PC-3 (cell line): Measurements from ENCODE around the gene NUAK2. TPM values are rescaled to one million over a fixed set of nuclear protein-coding genes. Genes with fewer than 3 reads are reported as not detected.

ENCODE experiments used
- ATAC-seq: fragments of 200-7000 bp; cut with Tn5 transposase; 2 replicates; pipeline ENCODE4 v1.9.1; 2020; ENCODE audit warnings: mild to moderate bottlenecking, moderate library complexity
- BruUV-seq: library from RNA; stranded (reverse); fragments of 400-500 nt; replicated peaks from 2 replicates; lab custom pipeline; 2021; lab: Mats Ljungman, UMichigan
- CTCF ChIA-PET: fragments of 300-600 bp; sonication (Branson Sonifier 250); formaldehyde crosslinking; loops from one replicate; lab custom pipeline; 2022; ENCODE audit warnings: antibody characterized with exemption; lab: Charles Lee
- POLR2A ChIA-PET: fragments of 300-600 bp; sonication (Branson Sonifier 250); formaldehyde crosslinking; loops from one replicate; lab custom pipeline; 2022; ENCODE audit warnings: antibody characterized with exemption; ENCODE audit not compliant: unreplicated experiment; lab: Charles Lee
- DNase-seq: peaks from one replicate; pipeline ENCODE4 v3.0.0-alpha.2; 2015
- H2AFZ ChIP-seq: fragments of 300-600 bp; sonication (generic); 2 replicates; pipeline ENCODE4 v1.6.0; 2016; ENCODE audit warnings: antibody characterized with exemption, low read length
- H3F3A ChIP-seq: fragments of 300-600 bp; sonication (generic); one replicate; pipeline ENCODE4 v1.6.0; 2017; ENCODE audit warnings: antibody characterized with exemption, low read length, control low read depth, mild to moderate bottlenecking; ENCODE audit not compliant: unreplicated experiment
- H3K27ac ChIP-seq: fragments of 300-600 bp; sonication (generic); 2 replicates; pipeline ENCODE4 v1.5.1; 2016; ENCODE audit warnings: mild to moderate bottlenecking, low read length
- H3K27me3 ChIP-seq: fragments of 300-600 bp; sonication (generic); 2 replicates; pipeline ENCODE4 v1.6.1; 2016; ENCODE audit warnings: low read length, mixed read lengths
- H3K36me3 ChIP-seq: fragments of 300-600 bp; sonication (generic); 2 replicates; pipeline ENCODE4 v1.6.1; 2016; ENCODE audit warnings: low read depth, mixed run types, low read length, mixed read lengths
- H3K4me1 ChIP-seq: fragments of 300-600 bp; sonication (generic); 2 replicates; pipeline ENCODE4 v1.5.1; 2016; ENCODE audit warnings: low read length; ENCODE audit not compliant: insufficient read depth
- H3K4me2 ChIP-seq: fragments of 300-600 bp; sonication (generic); 2 replicates; pipeline ENCODE4 v1.6.0; 2016; ENCODE audit warnings: low read length
- H3K4me3 ChIP-seq: fragments of 300-600 bp; sonication (generic); 2 replicates; pipeline ENCODE4 v1.5.1; 2016; ENCODE audit warnings: mild to moderate bottlenecking, low read length, mixed read lengths
- H3K79me2 ChIP-seq: fragments of 300-600 bp; sonication (generic); 2 replicates; pipeline ENCODE4 v1.6.1; 2017; ENCODE audit warnings: low read length, mixed read lengths
- H3K9ac ChIP-seq: fragments of 300-600 bp; sonication (generic); 2 replicates; pipeline ENCODE4 v1.6.0; 2016; ENCODE audit warnings: mild to moderate bottlenecking, low read length
- H3K9me2 ChIP-seq: fragments of 300-600 bp; sonication (generic); replicated peaks from 2 replicates; pipeline ENCODE4 v1.6.1; 2016; ENCODE audit warnings: mixed run types, low read length, mixed read lengths
- H3K9me3 ChIP-seq: fragments of 300-600 bp; sonication (generic); 2 replicates; pipeline ENCODE4 v1.6.1; 2016; ENCODE audit warnings: low read length, mixed read lengths
- H4K20me1 ChIP-seq: fragments of 300-600 bp; sonication (generic); 2 replicates; pipeline ENCODE4 v1.6.1; 2016; ENCODE audit warnings: low read length, mixed read lengths
- EZH2 ChIP-seq: fragments of 300-600 bp; sonication (generic); IDR thresholded peaks from one replicate; pipeline ENCODE4 v1.6.1; 2017; ENCODE audit warnings: antibody characterized with exemption, mild to moderate bottlenecking, low read length; ENCODE audit not compliant: unreplicated experiment
- EZH2phosphoT487 ChIP-seq: fragments of 300-600 bp; sonication (generic); IDR thresholded peaks from 2 replicates; pipeline ENCODE4 v1.6.1; 2018; ENCODE audit warnings: mild to moderate bottlenecking, antibody characterized with exemption, low read length, borderline replicate concordance
- intact Hi-C: fragments of 100-400 bp; cut with micrococcal nuclease; formaldehyde crosslinking; loops from 2 replicates; pipeline ENCODE4 v1.9.0; 2023
- total RNA-seq: library from RNA; depleted of rRNA; stranded (reverse); fragments of >200 nt; gene quantifications from 2 replicates; pipeline ENCODE4 v1.2.3, GENCODE V29; 2014
- TF ChIP-seq, protein P1 (sequence below): fragments of 300-600 bp; sonication (generic); conservative IDR thresholded peaks from 2 replicates; pipeline ENCODE4 v1.5.1; 2017; ENCODE audit warnings: antibody characterized with exemption, low read depth, mild to moderate bottlenecking, low read length

The NUAK2 gene
- total RNA-seq, 1 experiment from 2014 or later, result 3.8 TPM

DNA sequence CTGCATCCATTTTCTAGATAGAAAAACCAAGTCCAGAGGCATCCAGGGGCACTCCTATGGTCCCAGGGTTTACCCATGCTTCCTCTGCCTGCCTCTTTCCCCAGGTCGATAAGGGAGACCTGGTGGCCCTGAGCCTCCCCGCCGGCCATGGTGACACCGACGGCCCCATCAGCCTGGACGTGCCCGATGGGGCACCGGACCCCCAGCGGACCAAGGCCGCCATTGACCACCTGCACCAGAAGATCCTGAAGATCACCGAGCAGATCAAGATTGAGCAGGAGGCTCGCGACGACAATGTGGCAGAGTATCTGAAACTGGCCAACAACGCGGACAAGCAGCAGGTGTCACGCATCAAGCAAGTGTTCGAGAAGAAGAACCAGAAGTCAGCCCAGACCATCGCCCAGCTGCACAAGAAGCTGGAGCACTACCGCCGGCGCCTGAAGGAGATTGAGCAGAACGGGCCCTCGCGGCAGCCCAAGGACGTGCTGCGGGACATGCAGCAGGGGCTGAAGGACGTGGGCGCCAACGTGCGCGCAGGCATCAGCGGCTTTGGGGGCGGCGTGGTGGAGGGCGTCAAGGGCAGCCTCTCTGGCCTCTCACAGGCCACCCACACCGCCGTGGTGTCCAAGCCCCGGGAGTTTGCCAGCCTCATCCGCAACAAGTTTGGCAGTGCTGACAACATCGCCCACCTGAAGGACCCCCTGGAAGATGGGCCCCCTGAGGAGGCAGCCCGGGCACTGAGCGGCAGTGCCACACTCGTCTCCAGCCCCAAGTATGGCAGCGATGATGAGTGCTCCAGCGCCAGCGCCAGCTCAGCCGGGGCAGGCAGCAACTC, 52.5 kb downstream of the NUAK2 start:
- CTCF ChIA-PET, result no interaction called here
- intact Hi-C loops, result no loop called here
- POLR2A ChIA-PET, result no interaction called here
- Histone ChIP-seq H3K4me2 (no peak overlapping the region), H3K9me3 (no peaks in the 10 kb centered on the region), H3K27me3 (no peaks in the 10 kb centered on the region), H4K20me1 (no peaks in the 10 kb centered on the region), H3K27ac (no peak overlapping the region), H3K9ac (no peak overlapping the region), H3K9me2 (no peaks in the 10 kb centered on the region), H2AFZ (no peak overlapping the region), H3F3A (no peaks in the 10 kb centered on the region), H3K36me3 (no peaks in the 10 kb centered on the region), H3K4me3 (no peak overlapping the region), H3K4me1 (peaks cover 16% of the 10 kb centered on the region), H3K79me2 (no peaks in the 10 kb centered on the region)
- no peak for ATAC-seq
- BruUV-seq, result no TSS peak
- DNase-seq, result no peak
- TF ChIP-seq, protein P1, sequence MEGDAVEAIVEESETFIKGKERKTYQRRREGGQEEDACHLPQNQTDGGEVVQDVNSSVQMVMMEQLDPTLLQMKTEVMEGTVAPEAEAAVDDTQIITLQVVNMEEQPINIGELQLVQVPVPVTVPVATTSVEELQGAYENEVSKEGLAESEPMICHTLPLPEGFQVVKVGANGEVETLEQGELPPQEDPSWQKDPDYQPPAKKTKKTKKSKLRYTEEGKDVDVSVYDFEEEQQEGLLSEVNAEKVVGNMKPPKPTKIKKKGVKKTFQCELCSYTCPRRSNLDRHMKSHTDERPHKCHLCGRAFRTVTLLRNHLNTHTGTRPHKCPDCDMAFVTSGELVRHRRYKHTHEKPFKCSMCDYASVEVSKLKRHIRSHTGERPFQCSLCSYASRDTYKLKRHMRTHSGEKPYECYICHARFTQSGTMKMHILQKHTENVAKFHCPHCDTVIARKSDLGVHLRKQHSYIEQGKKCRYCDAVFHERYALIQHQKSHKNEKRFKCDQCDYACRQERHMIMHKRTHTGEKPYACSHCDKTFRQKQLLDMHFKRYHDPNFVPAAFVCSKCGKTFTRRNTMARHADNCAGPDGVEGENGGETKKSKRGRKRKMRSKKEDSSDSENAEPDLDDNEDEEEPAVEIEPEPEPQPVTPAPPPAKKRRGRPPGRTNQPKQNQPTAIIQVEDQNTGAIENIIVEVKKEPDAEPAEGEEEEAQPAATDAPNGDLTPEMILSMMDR, result no peak
- TF ChIP-seq EZH2 (no peak), EZH2phosphoT487 (no peak)

DNA sequence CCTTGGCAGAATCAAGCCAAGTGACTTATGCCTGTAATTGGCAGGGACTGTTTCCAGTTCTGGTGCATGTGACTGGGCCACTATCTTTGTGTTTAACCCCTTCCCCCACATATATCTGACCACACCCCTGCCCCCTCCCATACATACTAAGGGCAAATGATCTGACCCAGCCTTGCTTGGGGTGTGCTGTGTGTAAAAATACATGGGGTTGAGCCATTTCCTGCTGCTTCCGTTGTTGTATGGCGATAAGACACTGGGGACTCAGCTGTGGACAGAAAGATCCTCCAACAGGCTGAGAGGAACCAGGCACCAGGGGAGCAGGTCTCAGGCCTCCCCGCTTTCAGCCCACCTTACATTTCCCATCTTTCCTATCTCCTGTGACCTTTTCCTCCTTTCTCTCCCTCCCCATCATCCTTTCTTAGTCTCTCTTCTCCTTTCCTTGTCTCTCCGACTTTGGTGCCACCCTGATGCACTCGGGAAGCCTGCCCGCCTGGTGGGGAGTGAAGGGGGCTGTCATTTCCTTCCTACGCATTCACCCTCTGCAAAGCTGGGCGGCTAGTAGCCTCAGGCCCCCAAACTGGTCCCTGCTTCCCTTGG, 54.1 kb downstream of the NUAK2 start:
- POLR2A ChIA-PET, result no interaction called here
- BruUV-seq, result no TSS peak
- H3K9ac ChIP-seq, result no peak overlapping the region
- no peaks in the 10 kb centered on the region for H3K9me3 ChIP-seq
- H3K27me3 ChIP-seq, result no peaks in the 10 kb centered on the region
- H4K20me1 ChIP-seq, result no peaks in the 10 kb centered on the region
- no peak overlapping the region for H3K4me3 ChIP-seq
- CTCF ChIA-PET, result no interaction called here
- no peaks in the 10 kb centered on the region for H3K79me2 ChIP-seq
- DNase-seq (no peak), ATAC-seq (no peak)
- TF ChIP-seq, protein P1, result no peak
- TF ChIP-seq EZH2 (no peak), EZH2phosphoT487 (no peak)
- no peaks in the 10 kb centered on the region for H3K9me2 ChIP-seq
- H2AFZ ChIP-seq, result no peak overlapping the region
- intact Hi-C loops, result no loop called here
- H3K27ac ChIP-seq, result no peak overlapping the region
- no peaks in the 10 kb centered on the region for H3F3A ChIP-seq
- no peaks in the 10 kb centered on the region for H3K36me3 ChIP-seq
- peaks cover 17% of the 10 kb centered on the region for H3K4me1 ChIP-seq
- H3K4me2 ChIP-seq, result no peak overlapping the region
